ENCODE results near the gene FGD6.

GRCh38 chr12:95104919-95105452 is 112.3 kb downstream of the FGD6 start:
- TF ChIP-seq CTCF (IDR thresholded peaks at IDR 0.05) (no peak), EP300 (IDR thresholded peaks at IDR 0.05; ENCODE audit: low read depth) (no peak), POLR2AphosphoS5 (IDR thresholded peaks at IDR 0.05) (no peak)

Measured in transverse colon (tissue), 4 donors.